ENCODE measurements around the gene IL17D.
"Not testable (repeated sequence)": the region's sequence is repeated elsewhere in the genome, so short reads cannot be mapped to it uniquely, and the experiment has no call there.

Gene IL17D

GRCh38 chr13:20719783-20720182 lies 16.3 kb downstream of the IL17D start:
- DNase-seq (ENCODE audit: low read depth), result no peak

GRCh38 chr13:20720499-20720898 lies 17.0 kb downstream of the IL17D start:
- no peak for DNase-seq (ENCODE audit: low read depth)

DNA sequence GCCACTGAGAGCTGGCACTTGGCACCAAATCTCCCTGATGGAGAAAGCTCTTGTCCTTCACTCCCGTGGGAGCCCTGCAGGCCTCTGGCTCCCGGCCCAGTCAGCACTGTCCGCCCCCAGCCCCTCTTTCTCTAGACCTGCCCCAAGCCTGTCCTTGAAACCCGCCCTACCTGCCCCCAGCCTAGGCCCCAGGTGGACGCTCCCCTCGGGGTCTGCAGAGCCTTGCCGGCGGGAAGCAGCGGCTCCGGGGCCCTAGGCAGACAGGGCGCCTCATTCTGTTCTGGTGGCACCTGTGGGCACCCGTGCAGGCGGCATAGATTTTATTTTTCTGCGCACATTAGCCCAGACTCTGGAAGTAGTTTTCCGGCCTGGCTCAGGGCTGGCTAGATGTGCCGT lies 17.6 kb downstream of the IL17D start:
- no peak for DNase-seq (ENCODE audit: low read depth)

GRCh38 chr13:20721454-20722357 lies 18.2 kb downstream of the IL17D start:
- no peak for DNase-seq (ENCODE audit: low read depth)

DNA sequence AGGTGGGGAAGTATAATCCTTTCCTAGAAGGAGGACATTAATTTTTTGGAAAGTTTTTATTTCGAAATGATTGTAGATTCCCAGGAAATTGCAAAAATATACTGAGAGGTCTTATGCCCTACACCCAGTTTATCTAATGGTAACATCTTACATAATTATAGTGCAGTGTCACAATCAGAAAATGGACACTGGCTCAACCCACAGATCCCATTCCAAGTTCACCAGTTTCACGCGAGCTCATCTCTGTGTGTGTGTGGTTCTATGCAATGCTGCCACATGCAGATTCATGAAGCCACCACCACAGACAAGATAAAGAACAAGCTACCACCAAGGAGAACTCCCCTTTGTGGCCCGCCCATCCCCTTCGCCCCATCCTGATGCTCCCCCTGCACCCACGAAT lies 24.4 kb downstream of the IL17D start:
- no peak for DNase-seq (ENCODE audit: low read depth)

DNA sequence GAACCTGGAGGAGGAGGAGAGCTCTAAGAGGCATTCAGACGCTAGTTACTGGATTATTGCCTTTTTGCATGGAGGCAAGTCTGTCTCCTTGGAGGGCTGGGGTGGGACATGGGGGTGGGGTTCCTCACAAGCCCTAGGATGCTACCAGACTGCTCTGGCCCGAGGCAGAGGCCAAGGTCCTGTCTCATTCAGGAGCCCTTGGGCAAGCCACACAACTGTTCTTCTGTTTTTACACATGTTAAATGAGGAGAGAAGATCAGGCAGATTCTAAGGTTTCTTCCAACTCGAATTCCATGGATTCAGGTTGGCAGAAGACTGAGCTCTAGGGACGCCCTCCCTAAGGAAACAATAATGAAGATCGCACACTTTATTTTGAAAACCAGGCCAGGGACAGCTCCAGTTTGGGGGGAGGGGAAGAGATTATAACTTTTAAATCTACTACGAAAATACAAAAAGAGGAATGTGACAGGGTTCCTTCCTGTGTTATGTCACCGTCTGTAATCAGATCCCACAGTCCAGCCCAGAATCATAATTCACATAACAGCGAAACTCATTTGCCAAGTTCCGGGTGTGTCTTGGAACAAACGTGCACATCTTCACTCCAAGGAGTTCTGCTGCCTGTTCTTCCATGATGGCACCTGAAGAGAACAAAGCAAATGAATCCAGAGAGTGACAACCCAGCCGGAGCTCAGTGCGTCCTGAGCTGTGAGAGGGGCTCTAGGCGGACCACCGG lies 25.2 kb downstream of the IL17D start:
- DNase-seq (ENCODE audit: low read depth), result no peak

GRCh38 chr13:20729633-20730585 lies 26.4 kb downstream of the IL17D start:
- no peak for DNase-seq (ENCODE audit: low read depth)

- DNase-seq (ENCODE audit: low read depth), result no peak
Observed at GRCh38 chr13:20738616-20739015, 35.1 kb downstream of the IL17D start.

DNA sequence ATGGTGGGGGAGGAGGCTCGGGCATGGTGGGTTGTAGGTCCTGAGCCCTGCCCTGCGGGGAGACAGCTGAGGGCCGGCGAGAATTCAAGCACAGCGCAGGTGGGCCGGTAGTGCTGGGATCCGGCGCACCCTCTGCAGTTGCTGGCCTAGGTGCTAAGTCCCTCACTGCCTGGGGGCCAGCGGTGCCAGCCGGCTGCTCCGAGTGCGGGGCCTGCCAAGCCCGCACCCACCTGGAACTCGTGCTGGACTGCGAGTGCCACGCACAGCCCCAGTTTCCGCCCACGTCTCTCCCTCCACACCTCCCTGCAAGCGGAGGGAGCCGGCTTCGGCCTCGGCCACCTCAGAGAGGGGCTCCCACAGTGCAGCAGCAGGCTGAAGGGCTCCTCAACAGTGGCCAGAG lies 36.5 kb downstream of the IL17D start:
- DNase-seq (ENCODE audit: low read depth), result no peak

DNA sequence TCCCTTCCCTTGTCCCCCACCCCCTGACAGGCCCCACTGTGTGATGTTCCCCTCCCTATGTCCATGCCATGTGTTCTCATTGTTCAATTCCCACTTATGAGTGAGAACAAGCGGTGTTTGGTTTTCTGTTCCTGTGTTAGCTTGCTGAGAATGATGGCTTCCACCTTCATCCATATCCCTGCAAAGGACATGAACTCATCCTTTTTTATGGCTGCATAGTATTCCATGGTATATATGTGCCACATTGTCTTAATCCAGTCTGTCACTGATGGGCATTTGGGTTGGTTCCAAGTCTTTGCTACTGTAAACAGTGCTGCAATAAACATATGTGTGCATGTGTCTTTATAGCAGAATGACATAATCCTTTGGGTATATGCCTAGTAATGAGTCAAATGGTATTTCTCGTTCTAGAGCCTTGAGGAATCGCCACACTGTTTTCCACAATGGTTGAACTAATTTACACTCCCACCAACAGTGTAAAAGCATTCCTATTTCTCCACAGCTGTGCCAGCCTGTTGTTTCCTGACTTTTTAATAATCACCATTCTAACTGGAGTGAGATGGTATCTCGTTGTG lies 40.4 kb downstream of the IL17D start:
- DNase-seq (ENCODE audit: low read depth), result not testable (repeated sequence)

GRCh38 chr13:20749377-20749776 lies 45.9 kb downstream of the IL17D start:
- no peak for DNase-seq (ENCODE audit: low read depth)

DNA sequence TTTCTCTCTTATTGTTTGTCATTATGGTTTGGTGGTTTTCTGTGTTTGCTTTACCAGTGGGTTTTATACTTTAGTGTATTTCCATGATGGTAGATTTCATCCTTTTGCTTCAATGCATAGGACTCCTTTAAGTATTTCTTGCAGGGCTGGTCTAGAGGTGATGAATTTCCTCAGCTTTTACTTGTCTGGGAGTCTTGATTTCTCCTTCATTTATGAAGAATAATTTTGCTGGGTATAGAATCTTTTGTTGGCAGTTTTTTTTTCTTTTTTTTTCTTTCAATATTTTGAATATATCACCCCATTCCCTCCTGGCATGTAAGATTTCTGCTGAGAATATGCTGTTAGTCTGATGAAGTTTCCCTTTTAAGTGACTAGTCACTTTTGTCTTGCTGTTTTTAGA lies 50.5 kb downstream of the IL17D start:
- DNase-seq (ENCODE audit: low read depth), result no peak

- no peak for DNase-seq (ENCODE audit: low read depth)
Observed at GRCh38 chr13:20760872-20761271, 57.4 kb downstream of the IL17D start.

DNA sequence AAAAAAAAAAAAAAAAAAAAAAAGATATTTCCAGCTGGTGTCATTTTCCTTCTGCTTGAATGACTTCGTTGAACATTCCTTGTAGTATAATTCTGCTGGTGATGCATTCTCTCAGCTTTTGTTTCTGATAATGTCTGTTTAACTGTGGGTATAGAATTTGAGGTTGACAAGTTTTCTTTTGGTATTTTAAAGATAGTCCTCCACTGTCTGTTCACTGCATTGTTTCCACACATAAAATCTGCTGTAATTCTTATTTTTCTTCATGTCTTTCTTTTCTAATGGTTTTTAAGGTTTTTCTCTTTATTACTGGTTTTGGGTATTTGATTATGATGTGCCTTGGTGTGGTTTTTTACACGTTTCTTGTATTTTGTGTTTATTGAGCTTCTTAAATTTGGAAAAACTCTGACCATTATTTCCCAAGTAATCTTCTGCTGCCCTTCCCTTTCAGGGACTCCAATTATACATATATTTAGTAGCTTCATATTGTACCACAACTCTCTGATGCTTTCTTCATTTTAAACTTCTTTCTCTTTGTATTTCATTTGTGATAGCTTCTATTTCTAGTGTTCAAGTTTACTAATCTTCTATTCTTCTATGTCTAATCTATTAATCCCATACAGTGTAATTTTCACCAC lies 63.9 kb downstream of the IL17D start:
- DNase-seq (ENCODE audit: low read depth), result no peak

GRCh38 chr13:20769091-20769490 lies 65.6 kb downstream of the IL17D start:
- DNase-seq (ENCODE audit: low read depth), result no peak

DNA sequence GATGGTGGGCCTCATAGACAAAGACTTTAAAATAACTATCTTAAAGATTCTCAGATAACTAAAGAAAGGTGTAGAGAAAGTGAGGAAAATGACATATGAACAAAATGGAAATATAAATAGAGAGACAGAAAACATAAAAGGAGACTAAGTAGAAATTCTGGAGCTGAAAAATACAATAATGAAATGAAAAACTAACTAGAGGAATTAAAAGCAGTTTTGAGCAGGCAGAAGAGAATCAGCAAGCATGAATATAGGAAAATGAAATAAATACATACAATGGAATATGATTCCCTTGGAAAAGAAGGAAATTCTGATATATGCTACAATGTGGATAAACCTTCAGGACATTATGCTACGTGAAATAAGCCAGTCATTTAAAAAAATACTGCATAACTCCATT lies 66.3 kb downstream of the IL17D start:
- no peak for DNase-seq (ENCODE audit: low read depth)
